Effector memory CD4-positive, alpha-beta T cell (primary cell): ENCODE data around the gene MAML3.

Experiments
- DNase-seq, 3 donors: peaks; one replicate each; pipeline ENCODE4 v3.0.0-alpha.2; 2020
- H3K27ac ChIP-seq: 2 replicates; pipeline ENCODE4 v1.7.0; 2013; ENCODE audit warnings: mild to moderate bottlenecking, low read length, moderate library complexity; ENCODE audit not compliant: insufficient read depth, poor library complexity, severe bottlenecking
- H3K27me3 ChIP-seq: replicated peaks from 2 replicates; pipeline ENCODE4 v1.7.0; 2013; ENCODE audit warnings: mild to moderate bottlenecking, low read length; ENCODE audit not compliant: insufficient read depth, control insufficient read depth, poor library complexity, severe bottlenecking
- H3K36me3 ChIP-seq: 2 replicates; pipeline ENCODE4 v1.7.0; 2013; ENCODE audit warnings: mild to moderate bottlenecking, low read length, moderate library complexity; ENCODE audit not compliant: control insufficient read depth, insufficient read depth
- H3K4me1 ChIP-seq: 2 replicates; pipeline ENCODE4 v1.7.0; 2013; ENCODE audit warnings: low read length, mild to moderate bottlenecking; ENCODE audit not compliant: control insufficient read depth, insufficient read depth, poor library complexity, severe bottlenecking
- H3K4me3 ChIP-seq: 2 replicates; pipeline ENCODE4 v1.7.0; 2013; ENCODE audit warnings: low read length, low read depth, mild to moderate bottlenecking; ENCODE audit not compliant: insufficient read depth, poor library complexity, severe bottlenecking
- H3K9me3 ChIP-seq: 2 replicates; pipeline ENCODE4 v1.7.0; 2013; ENCODE audit warnings: mild to moderate bottlenecking, low read length, moderate library complexity; ENCODE audit not compliant: control insufficient read depth

Gene MAML3

DNA sequence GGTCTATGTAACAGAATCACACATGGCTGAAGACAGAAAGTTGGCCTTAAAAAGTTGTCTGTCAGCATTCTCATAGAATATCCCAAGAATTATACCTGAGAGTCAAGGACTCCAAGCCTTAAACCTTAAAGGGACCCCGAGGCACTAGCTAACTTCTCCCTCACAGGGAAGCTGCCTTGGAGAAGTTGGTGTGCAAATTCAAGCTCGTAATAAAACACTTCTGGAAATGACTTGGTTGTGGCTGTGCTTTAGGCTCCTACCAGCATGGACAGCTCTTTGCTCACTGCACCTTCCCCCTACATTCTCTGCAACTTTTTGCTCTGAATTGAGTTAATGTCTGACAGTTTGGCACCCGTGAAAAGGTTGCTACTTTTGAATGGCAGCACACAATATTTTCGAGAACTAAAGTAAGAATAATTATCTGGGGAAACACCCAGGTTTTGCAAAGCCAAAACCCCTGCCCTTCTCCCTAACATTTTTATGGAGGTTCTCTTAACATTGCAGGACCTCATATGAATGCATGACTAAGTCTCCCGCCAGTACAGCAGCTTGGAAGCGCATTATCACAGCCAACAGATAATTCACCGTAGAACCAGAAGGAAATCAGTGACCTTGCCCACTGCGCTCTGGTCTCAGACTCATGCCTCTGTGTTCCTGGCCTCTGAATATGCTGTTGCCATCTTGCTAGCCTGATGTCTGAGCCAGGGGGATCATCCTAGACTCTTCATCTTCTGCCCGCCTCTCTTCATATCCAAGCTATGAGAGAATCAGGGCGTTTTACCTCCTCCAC is 397.4 kb downstream of the MAML3 start:
- H3K4me3 ChIP-seq = no peak overlapping the region

DNA sequence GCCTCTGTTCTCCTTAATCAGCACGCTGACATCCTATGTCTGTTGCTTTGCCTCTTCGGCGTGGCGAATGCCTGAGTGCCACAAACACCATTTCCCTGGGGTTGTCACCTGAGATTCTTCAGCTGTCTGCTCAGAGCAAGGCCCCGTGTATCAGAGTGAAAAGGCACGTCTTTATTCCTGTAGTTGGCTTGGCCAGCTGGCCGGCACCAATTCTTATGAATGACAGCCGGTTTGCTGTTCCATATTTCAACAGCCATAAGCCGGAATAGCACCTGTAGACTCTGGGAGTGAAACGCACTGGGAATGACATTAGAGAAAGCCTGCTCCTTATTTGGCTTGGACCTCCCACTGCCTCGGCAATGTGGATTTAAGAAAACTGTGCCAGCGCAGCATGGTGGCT is 399.0 kb downstream of the MAML3 start:
- Histone ChIP-seq H3K27me3 (no peaks in the 10 kb centered on the region), H3K36me3 (no peaks in the 10 kb centered on the region), H3K27ac (no peak overlapping the region), H3K4me3 (no peak overlapping the region), H3K9me3 (no peaks in the 10 kb centered on the region), H3K4me1 (no peaks in the 10 kb centered on the region)
- DNase-seq = no peak

More for the DNA sequence above, 397.4 kb downstream of the MAML3 start:
- Histone ChIP-seq H3K4me1 (no peaks in the 10 kb centered on the region), H3K27me3 (no peaks in the 10 kb centered on the region), H3K9me3 (no peaks in the 10 kb centered on the region), H3K36me3 (no peaks in the 10 kb centered on the region), H3K27ac (no peak overlapping the region)
- DNase-seq = no peak

DNA sequence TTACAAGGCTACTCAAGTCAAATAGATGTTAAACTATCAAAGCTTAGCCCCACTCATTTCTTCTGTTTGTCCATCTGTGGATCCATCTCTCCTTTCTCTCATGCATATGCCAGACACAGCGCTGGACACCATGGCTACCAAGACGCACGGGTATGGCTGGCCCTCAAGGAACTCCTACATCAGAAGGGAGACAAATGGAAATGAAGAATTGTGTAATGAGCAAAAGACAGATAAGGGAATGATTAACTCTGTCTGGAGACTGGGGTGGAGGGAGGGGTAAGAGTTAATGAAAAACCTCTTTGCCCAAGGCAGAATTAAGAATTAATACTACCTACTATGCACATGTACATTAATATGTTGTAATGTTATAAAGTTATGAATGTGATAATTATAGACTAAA is 400.3 kb downstream of the MAML3 start:
- Histone ChIP-seq H3K4me1 (no peaks in the 10 kb centered on the region), H3K9me3 (no peaks in the 10 kb centered on the region), H3K4me3 (no peak overlapping the region)

DNA sequence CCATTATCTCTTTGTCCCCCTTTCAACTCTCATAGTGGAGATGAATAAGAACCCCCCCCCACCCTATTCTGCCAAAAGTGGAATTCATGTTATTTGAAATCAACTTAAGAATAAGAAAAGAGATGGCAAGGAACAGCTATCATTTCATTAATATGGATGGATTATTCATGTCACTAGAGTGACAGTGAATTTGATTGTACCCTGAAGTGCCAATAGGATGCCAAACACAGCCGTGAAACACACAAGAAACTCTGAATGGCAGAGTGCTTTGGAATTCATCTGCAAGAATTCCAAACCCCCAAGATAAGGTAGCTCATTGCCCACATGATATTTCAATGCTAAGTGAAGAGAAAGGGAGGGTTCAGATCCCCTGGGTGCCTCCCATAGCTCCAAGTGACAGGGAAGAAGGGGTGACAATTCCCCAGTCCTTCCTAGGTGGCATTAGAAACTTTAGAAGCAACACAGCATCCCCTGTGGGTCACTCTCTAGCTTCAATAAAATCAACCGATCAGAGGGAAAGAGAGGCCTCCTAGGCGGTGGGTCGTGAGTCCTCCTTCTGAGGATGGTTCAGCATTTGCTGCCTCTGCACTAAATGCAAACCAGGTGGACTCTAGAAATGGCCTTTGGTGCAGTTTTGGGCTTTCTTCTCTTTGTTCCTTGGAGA is 404.0 kb downstream of the MAML3 start:
- Histone ChIP-seq H3K9me3 (no peaks in the 10 kb centered on the region), H3K4me3 (no peak overlapping the region), H3K27ac (no peak overlapping the region)

More for the DNA sequence above, 400.3 kb downstream of the MAML3 start:
- H3K36me3 ChIP-seq = no peaks in the 10 kb centered on the region
- no peak overlapping the region for H3K27ac ChIP-seq
- DNase-seq = no peak
- no peaks in the 10 kb centered on the region for H3K27me3 ChIP-seq

DNA sequence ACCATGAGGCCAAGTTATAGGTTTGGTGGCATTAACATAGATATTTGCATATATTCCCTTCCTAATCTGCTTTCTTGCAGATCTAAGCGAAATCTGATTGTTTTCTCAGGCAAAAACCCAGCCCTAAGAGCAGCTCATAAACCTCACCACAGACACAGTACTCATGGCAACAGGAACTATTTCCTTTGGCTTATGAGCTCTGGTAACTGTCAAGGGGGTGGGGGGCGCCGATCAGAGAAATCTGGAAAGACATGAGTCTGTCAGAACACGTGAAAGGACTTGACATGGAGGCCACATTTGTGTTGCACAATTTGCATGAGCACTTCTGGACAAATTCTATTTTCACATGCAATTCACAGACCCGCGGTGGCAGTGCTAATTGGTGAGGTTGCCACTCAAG is 404.6 kb downstream of the MAML3 start:
- Histone ChIP-seq H3K36me3 (no peaks in the 10 kb centered on the region), H3K4me3 (no peak overlapping the region), H3K27ac (no peak overlapping the region), H3K27me3 (no peaks in the 10 kb centered on the region), H3K9me3 (no peaks in the 10 kb centered on the region), H3K4me1 (no peaks in the 10 kb centered on the region)
- DNase-seq = no peak

More for the DNA sequence above, 404.0 kb downstream of the MAML3 start:
- no peak for DNase-seq
- Histone ChIP-seq H3K27me3 (no peaks in the 10 kb centered on the region), H3K4me1 (no peaks in the 10 kb centered on the region), H3K36me3 (no peaks in the 10 kb centered on the region)

DNA sequence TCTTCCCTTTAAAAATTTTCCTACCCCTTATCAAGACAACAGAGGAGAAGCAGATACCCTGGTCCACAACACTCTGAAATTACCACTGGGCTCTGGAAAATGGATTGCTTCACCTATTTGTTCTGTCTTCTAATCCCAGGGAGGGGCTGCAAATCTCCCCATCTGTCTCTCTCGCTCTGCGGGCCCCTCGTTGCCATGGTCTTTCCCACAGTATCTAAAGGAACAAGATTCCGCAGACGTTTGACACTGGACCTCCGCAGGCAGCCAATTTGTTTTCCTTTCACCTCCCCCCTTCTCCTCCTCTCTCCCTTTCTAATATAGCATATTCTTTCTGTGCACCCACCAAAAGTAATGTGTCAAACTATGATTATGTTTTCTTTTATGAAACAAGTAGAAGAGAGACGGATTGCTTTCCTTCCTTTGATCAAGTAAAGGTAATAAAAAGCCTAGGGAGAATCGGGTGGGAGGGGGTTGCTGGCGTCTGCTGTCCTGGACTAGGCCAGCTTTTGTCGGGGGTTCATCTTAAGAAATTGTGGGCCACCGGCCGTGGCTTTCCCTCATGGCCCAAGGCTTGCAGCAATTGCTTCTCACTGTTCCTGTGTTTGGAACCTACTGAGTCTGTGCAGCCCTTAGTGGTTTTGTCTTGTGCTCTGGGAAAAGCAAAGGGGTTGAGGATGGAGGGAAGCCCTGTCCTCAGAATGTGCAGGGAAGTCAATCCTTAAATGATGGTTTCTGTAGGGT is 407.4 kb downstream of the MAML3 start:
- H3K4me1 ChIP-seq = no peaks in the 10 kb centered on the region
- no peaks in the 10 kb centered on the region for H3K9me3 ChIP-seq
- no peaks in the 10 kb centered on the region for H3K27me3 ChIP-seq
- H3K36me3 ChIP-seq = no peaks in the 10 kb centered on the region
- no peak for DNase-seq
- H3K4me3 ChIP-seq = no peak overlapping the region
- H3K27ac ChIP-seq = no peak overlapping the region

DNA sequence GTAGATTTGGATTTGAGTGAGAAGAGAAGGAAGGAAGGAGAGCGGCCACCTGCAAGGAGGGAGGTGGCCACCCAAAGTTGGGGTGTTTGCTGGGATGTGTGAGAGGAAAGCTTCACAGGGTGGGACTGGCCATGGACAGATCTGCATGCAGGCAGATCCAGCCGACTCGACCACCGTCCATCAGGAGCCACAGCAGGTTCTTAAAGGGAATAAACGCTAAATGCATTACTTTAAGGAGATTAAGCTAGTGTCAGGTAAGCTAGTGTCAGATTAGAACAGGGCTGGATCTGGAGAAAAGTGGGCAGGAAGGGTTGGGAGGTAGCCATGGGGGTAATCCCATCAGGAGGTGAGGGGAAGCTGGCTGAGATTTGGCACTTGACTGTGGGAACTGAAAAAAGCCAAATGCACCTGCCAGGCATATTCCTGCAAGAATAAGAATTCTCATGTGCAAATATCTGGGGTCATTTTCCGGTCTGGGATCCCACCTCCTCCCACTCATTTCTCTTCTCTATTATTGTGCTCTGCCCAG is 408.8 kb downstream of the MAML3 start:
- no peaks in the 10 kb centered on the region for H3K36me3 ChIP-seq
- H3K9me3 ChIP-seq = no peaks in the 10 kb centered on the region
- no peaks in the 10 kb centered on the region for H3K4me1 ChIP-seq
- no peak overlapping the region for H3K4me3 ChIP-seq
- no peak overlapping the region for H3K27ac ChIP-seq
- no peak for DNase-seq
- H3K27me3 ChIP-seq = no peaks in the 10 kb centered on the region

DNA sequence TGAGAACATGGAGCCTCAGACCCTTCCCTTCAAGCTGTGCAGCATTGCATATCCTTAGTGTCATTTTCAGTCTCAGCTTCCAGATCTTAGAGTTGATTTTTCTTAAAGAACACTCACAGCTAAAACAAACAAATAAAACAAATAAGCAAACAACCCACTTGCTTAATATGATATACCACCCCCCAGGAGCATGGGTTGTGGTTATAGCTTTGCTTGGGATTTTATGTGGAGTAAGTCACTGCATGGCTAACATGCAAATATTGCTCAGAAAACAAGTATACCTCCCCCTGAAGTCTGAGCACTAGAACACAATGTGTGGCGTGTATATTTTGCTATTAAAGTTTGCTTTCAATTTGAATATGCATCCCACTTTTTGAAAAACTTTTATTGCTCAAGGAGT is 409.8 kb downstream of the MAML3 start:
- Histone ChIP-seq H3K27ac (no peak overlapping the region), H3K4me1 (no peaks in the 10 kb centered on the region), H3K27me3 (no peaks in the 10 kb centered on the region), H3K4me3 (no peak overlapping the region), H3K36me3 (no peaks in the 10 kb centered on the region), H3K9me3 (no peaks in the 10 kb centered on the region)
- DNase-seq = no peak

DNA sequence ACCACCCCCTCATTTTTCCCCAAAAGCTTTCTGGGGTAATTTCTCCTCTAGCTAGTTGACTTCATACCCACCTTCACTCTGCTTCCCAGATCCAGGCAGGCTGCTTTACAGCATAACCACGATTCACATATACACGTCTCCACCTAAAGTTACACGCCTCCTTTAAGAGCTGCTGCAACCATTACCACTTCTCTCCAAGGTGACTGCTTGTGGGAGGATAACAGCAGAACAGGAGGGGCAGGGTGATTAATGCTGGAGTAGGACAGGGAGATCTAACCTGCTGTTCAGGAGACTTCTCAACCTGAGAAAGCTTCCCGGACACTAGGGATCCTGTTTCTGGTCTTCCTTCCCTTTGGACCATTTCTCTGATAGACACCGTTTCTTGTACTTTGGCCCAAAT is 411.0 kb downstream of the MAML3 start:
- no peaks in the 10 kb centered on the region for H3K27me3 ChIP-seq
- DNase-seq = no peak
- H3K36me3 ChIP-seq = no peaks in the 10 kb centered on the region
- H3K4me1 ChIP-seq = no peaks in the 10 kb centered on the region
- H3K9me3 ChIP-seq = no peaks in the 10 kb centered on the region
- no peak overlapping the region for H3K4me3 ChIP-seq
- H3K27ac ChIP-seq = no peak overlapping the region
